ENCODE results near the gene BACH2. TPM values are rescaled to one million over a fixed set of nuclear protein-coding genes. Genes with fewer than 3 reads are reported as not detected.

Gene BACH2
- total RNA-seq, 4 donors from 2014 or later = 3.6 to 13.4 (median 7.5) TPM

GRCh38 chr6:90323706-90324105 lies 27.1 kb upstream of the BACH2 start:
- ATAC-seq = no peak
- TF ChIP-seq POLR2A (IDR thresholded peaks at IDR 0.05) = no peak
- no peak for TF ChIP-seq CTCF (IDR thresholded peaks at IDR 0.05 in 4 of 5, conservative IDR thresholded peaks at IDR 0.05 in 1 of 5)
- H3K9me3 ChIP-seq = no peaks in the 10 kb centered on the region
- no peaks in the 10 kb centered on the region for H3K36me3 ChIP-seq
- no peaks in the 10 kb centered on the region for H3K27me3 ChIP-seq
- H3K4me1 ChIP-seq = no peaks in the 10 kb centered on the region
- intact Hi-C loops (cut with DNase I; ENCODE audit: low total_unique reads) (no loop called here), in situ Hi-C loops (cut with MboI; ENCODE audit: low sequenced_read_pairs in 4 of 4) (no loop called here)
- no peak overlapping the region for H3K4me3 ChIP-seq
- no peak overlapping the region for H3K27ac ChIP-seq
- DNase-seq = no peak

- DNase-seq (no peak), ATAC-seq (no peak)
- TF ChIP-seq POLR2A (IDR thresholded peaks at IDR 0.05) (no peak), CTCF (IDR thresholded peaks at IDR 0.05 in 4 of 5, conservative IDR thresholded peaks at IDR 0.05 in 1 of 5) (no peak)
- Histone ChIP-seq H3K27me3 (no peaks in the 10 kb centered on the region), H3K9me3 (no peaks in the 10 kb centered on the region), H3K4me1 (no peaks in the 10 kb centered on the region), H3K36me3 (no peaks in the 10 kb centered on the region), H3K4me3 (no peak overlapping the region), H3K27ac (no peak overlapping the region)
- intact Hi-C loops (cut with DNase I; ENCODE audit: low total_unique reads) = no loop called here
- in situ Hi-C loops (cut with MboI; ENCODE audit: low sequenced_read_pairs in 4 of 4) = no loop called here
Observed at GRCh38 chr6:90322976-90323474, 26.4 kb upstream of the BACH2 start.

GRCh38 chr6:90319979-90320685 lies 23.5 kb upstream of the BACH2 start:
- Histone ChIP-seq H3K27ac (no peak overlapping the region), H3K27me3 (no peaks in the 10 kb centered on the region), H3K4me3 (no peak overlapping the region), H3K4me1 (no peaks in the 10 kb centered on the region), H3K36me3 (no peaks in the 10 kb centered on the region), H3K9me3 (no peaks in the 10 kb centered on the region)
- TF ChIP-seq CTCF (IDR thresholded peaks at IDR 0.05 in 4 of 5, conservative IDR thresholded peaks at IDR 0.05 in 1 of 5) (no peak), POLR2A (IDR thresholded peaks at IDR 0.05) (no peak)
- in situ Hi-C loops (cut with MboI; ENCODE audit: low sequenced_read_pairs in 4 of 4) = no loop called here
- intact Hi-C loops (cut with DNase I; ENCODE audit: low total_unique reads) = no loop called here
- ATAC-seq (no peak), DNase-seq (no peak)

- intact Hi-C loops (cut with DNase I; ENCODE audit: low total_unique reads) = no loop called here
- Histone ChIP-seq H3K27ac (no peak overlapping the region), H3K27me3 (no peaks in the 10 kb centered on the region), H3K36me3 (no peaks in the 10 kb centered on the region), H3K4me1 (no peaks in the 10 kb centered on the region), H3K4me3 (no peak overlapping the region), H3K9me3 (no peaks in the 10 kb centered on the region)
- DNase-seq (no peak), ATAC-seq (no peak)
- in situ Hi-C loops (cut with MboI; ENCODE audit: low sequenced_read_pairs in 4 of 4) = no loop called here
- TF ChIP-seq CTCF (IDR thresholded peaks at IDR 0.05 in 4 of 5, conservative IDR thresholded peaks at IDR 0.05 in 1 of 5) (no peak), POLR2A (IDR thresholded peaks at IDR 0.05) (no peak)
Observed at GRCh38 chr6:90319044-90319443, 22.4 kb upstream of the BACH2 start.

GRCh38 chr6:90315986-90316385 lies 19.3 kb upstream of the BACH2 start:
- intact Hi-C loops (cut with DNase I; ENCODE audit: low total_unique reads) = no loop called here
- ATAC-seq = no peak
- no peak for DNase-seq
- no peaks in the 10 kb centered on the region for H3K9me3 ChIP-seq
- in situ Hi-C loops (cut with MboI; ENCODE audit: low sequenced_read_pairs in 4 of 4) = no loop called here
- H3K4me3 ChIP-seq = no peak overlapping the region
- H3K4me1 ChIP-seq = no peaks in the 10 kb centered on the region
- H3K27me3 ChIP-seq = no peaks in the 10 kb centered on the region
- no peaks in the 10 kb centered on the region for H3K36me3 ChIP-seq
- no peak for TF ChIP-seq CTCF (IDR thresholded peaks at IDR 0.05 in 4 of 5, conservative IDR thresholded peaks at IDR 0.05 in 1 of 5)
- no peak for TF ChIP-seq POLR2A (IDR thresholded peaks at IDR 0.05)
- no peak overlapping the region for H3K27ac ChIP-seq
